A549 (cell line): ENCODE results near the gene NAA50. TPM values are rescaled to one million over a fixed set of nuclear protein-coding genes. Genes with fewer than 3 reads are reported as not detected.

ENCODE experiments used
- ATAC-seq, 2 experiments: fragments of 200-7000 bp in 1 of 2; fragments of >200 bp in 1 of 2; cut with Nextera tagmentation in 1 of 2; cut with Tn5 transposase in 1 of 2; 3 replicates each; pipeline versions ENCODE4 v1.8.0 to v1.9.1; 2018 to 2020; ENCODE audit warnings: mild to moderate bottlenecking in 1 of 2, moderate library complexity in 1 of 2
- CTCF ChIA-PET: fragments of 300-600 bp; sonication (Branson Sonifier 250); formaldehyde crosslinking; extraction: SDS; loops from one replicate; lab custom pipeline; 2021; ENCODE audit warnings: antibody characterized with exemption, inconsistent platforms; lab: Yijun Ruan, JAX
- POLR2A ChIA-PET: fragments of 350-600 bp; formaldehyde crosslinking; extraction: SDS; loops from one replicate; lab custom pipeline; 2021; ENCODE audit warnings: antibody characterized with exemption, inconsistent platforms; lab: Yijun Ruan, JAX
- DNase-seq, 2 experiments: peaks; one replicate each; pipeline versions ENCODE4 v3.0.0 to v3.0.0-alpha.2; 2011 to 2016; ENCODE audit warnings: low read depth in 1 of 2, low spot score in 1 of 2
- FAIRE-seq: peaks from 2 replicates; lab custom pipeline; 2011; peaks lifted over from hg19 to GRCh38; lab: Jason Lieb, UNC
- H3K27ac ChIP-seq, 2 experiments: fragments of >200 bp; sonication (Bioruptor Twin); formaldehyde crosslinking; 3 replicates each; pipeline ENCODE4 v1.5.1; 2016 to 2017
- H3K4me1 ChIP-seq: fragments of >200 bp; sonication (Bioruptor Twin); formaldehyde crosslinking; 3 replicates; pipeline ENCODE4 v1.6.1; 2016
- H3K4me2 ChIP-seq: fragments of >200 bp; sonication (Bioruptor Twin); formaldehyde crosslinking; 3 replicates; pipeline ENCODE4 v1.6.1; 2016
- H3K4me3 ChIP-seq: fragments of >200 bp; sonication (Bioruptor Twin); formaldehyde crosslinking; 3 replicates; pipeline ENCODE4 v1.5.1; 2016
- H3K9me3 ChIP-seq: fragments of >200 bp; sonication (Bioruptor Twin); formaldehyde crosslinking; 3 replicates; pipeline ENCODE4 v1.6.1; 2016
- BHLHE40 ChIP-seq: IDR thresholded peaks from 2 replicates; pipeline ENCODE4 v1.6.1; 2012; ENCODE audit warnings: low read depth, low read length, inconsistent platforms
- CHD2 ChIP-seq: fragments of 150-350 bp; IDR thresholded peaks from 2 replicates; pipeline ENCODE4 v1.6.1; 2014; ENCODE audit warnings: low read length; ENCODE audit not compliant: partially characterized antibody
- CTCF ChIP-seq: fragments of >200 bp; sonication (Bioruptor Twin); formaldehyde crosslinking; IDR thresholded peaks from 3 replicates; pipeline ENCODE4 v1.5.1; 2016
- E2F6 ChIP-seq: IDR thresholded peaks from 2 replicates; pipeline ENCODE4 v1.6.1; 2012; ENCODE audit warnings: low read depth, borderline replicate concordance
- EHF ChIP-seq: fragments of 250-450 bp; sonication (Bioruptor Pico); IDR thresholded peaks from 2 replicates; pipeline ENCODE4 v1.5.0; 2020; ENCODE audit warnings: mild to moderate bottlenecking
- EP300 ChIP-seq, 2 experiments: fragments of >200 bp; sonication (Bioruptor Twin); formaldehyde crosslinking; IDR thresholded peaks; 2 replicates in 1 of 2; 3 replicates in 1 of 2; pipeline ENCODE4 v1.6.1; 2016 to 2017
- FOSB ChIP-seq: fragments of 250-450 bp; sonication (Bioruptor Pico); IDR thresholded peaks from 2 replicates; pipeline ENCODE4 v1.5.0; 2020; ENCODE audit warnings: mild to moderate bottlenecking, moderate library complexity
- FOSL2 ChIP-seq, 2 experiments: fragments of 450-650 bp in 1 of 2; fragments of >200 bp in 1 of 2; sonication (Bioruptor Twin) in 1 of 2; formaldehyde crosslinking; IDR thresholded peaks; 2 replicates each; pipeline versions ENCODE4 v1.5.0 to v1.6.1; 2016 to 2020; ENCODE audit warnings: mild to moderate bottlenecking in 1 of 2, moderate library complexity in 1 of 2
- FOXS1 ChIP-seq: fragments of 250-450 bp; sonication (Bioruptor Pico); IDR thresholded peaks from 2 replicates; pipeline ENCODE4 v1.5.0; 2020; ENCODE audit warnings: mild to moderate bottlenecking, moderate library complexity
- GATA3 ChIP-seq: IDR thresholded peaks from 2 replicates; pipeline ENCODE4 v1.6.1; 2012; ENCODE audit warnings: borderline replicate concordance
- HDAC2 ChIP-seq: fragments of 200-600 bp; sonication (generic); IDR thresholded peaks from 2 replicates; pipeline ENCODE4 v1.6.1; 2016
- HEYL ChIP-seq: fragments of 250-450 bp; sonication (Bioruptor Pico); IDR thresholded peaks from 2 replicates; pipeline ENCODE4 v1.8.0; 2021; ENCODE audit warnings: mild to moderate bottlenecking, moderate library complexity
- HOXA7 ChIP-seq: fragments of 250-450 bp; sonication (Bioruptor Pico); IDR thresholded peaks from 2 replicates; pipeline ENCODE4 v1.5.0; 2020; ENCODE audit warnings: mild to moderate bottlenecking, moderate library complexity
- HOXB13 ChIP-seq: fragments of 250-450 bp; sonication (Bioruptor Pico); IDR thresholded peaks from 2 replicates; pipeline ENCODE4 v1.5.0; 2020; ENCODE audit warnings: low read depth, mild to moderate bottlenecking, moderate library complexity
- HOXB5 ChIP-seq: fragments of 250-450 bp; sonication (Bioruptor Pico); IDR thresholded peaks from 2 replicates; pipeline ENCODE4 v1.5.0; 2020; ENCODE audit warnings: mild to moderate bottlenecking, moderate library complexity
- KDM1A ChIP-seq: fragments of 200-600 bp; sonication (generic); IDR thresholded peaks from 2 replicates; pipeline ENCODE4 v1.6.1; 2016; ENCODE audit warnings: low read depth, mild to moderate bottlenecking
- KDM5A ChIP-seq: fragments of 200-600 bp; sonication (generic); IDR thresholded peaks from 2 replicates; pipeline ENCODE4 v1.6.1; 2016; ENCODE audit warnings: antibody characterized with exemption, mild to moderate bottlenecking
- MAFK ChIP-seq: fragments of 450-650 bp; IDR thresholded peaks from 2 replicates; pipeline ENCODE4 v1.6.1; 2014; ENCODE audit not compliant: partially characterized antibody
- MYC ChIP-seq: IDR thresholded peaks from 2 replicates; pipeline ENCODE4 v1.6.1; 2012; ENCODE audit warnings: mild to moderate bottlenecking, inconsistent platforms, low read length, improper control_type of control experiment, borderline replicate concordance
- PHF8 ChIP-seq: fragments of 200-600 bp; sonication (generic); IDR thresholded peaks from 2 replicates; pipeline ENCODE4 v1.6.1; 2016; ENCODE audit warnings: low read depth, mild to moderate bottlenecking, antibody characterized with exemption, moderate library complexity, borderline replicate concordance
- RARB ChIP-seq: fragments of 250-450 bp; sonication (Bioruptor Pico); IDR thresholded peaks from 2 replicates; pipeline ENCODE4 v1.8.0; 2021; ENCODE audit warnings: mild to moderate bottlenecking, moderate library complexity
- SMC3 ChIP-seq: fragments of >200 bp; sonication (Bioruptor Twin); formaldehyde crosslinking; IDR thresholded peaks from 3 replicates; pipeline ENCODE4 v1.6.1; 2018; ENCODE audit warnings: inconsistent platforms
- TFCP2L1 ChIP-seq: fragments of 250-450 bp; sonication (Bioruptor Pico); IDR thresholded peaks from 2 replicates; pipeline ENCODE4 v1.5.0; 2021; ENCODE audit warnings: mild to moderate bottlenecking
- USF2 ChIP-seq: fragments of 450-650 bp; IDR thresholded peaks from 2 replicates; pipeline ENCODE4 v1.6.1; 2014; ENCODE audit warnings: antibody characterized with exemption
- ZC3H11A ChIP-seq: fragments of 450-650 bp; IDR thresholded peaks from 2 replicates; pipeline ENCODE4 v1.6.1; 2014; ENCODE audit warnings: antibody characterized with exemption, mild to moderate bottlenecking
- ZFP36 ChIP-seq: fragments of 450-650 bp; IDR thresholded peaks from 2 replicates; pipeline ENCODE4 v1.6.1; 2014; ENCODE audit warnings: borderline replicate concordance; ENCODE audit not compliant: partially characterized antibody
- ZSCAN20 ChIP-seq: fragments of 250-450 bp; sonication (Bioruptor Pico); IDR thresholded peaks from 2 replicates; pipeline ENCODE4 v1.8.0; 2022; ENCODE audit warnings: mild to moderate bottlenecking, moderate library complexity
- WGBS: methylation state at CpG from one replicate; pipeline ENCODE4 v1.1.6; 2017; ENCODE audit errors: missing lambda C conversion rate; 5-methylcytosine and 5-hydroxymethylcytosine counted together
- polyA plus RNA-seq, 4 experiments: library from polyadenylated mRNA; depleted of rRNA in 3 of 4; stranded (reverse); fragments of >200 nt; fragmentation: RNase III in 1 of 4; extraction: RNeasy Plus Mini Kit Qiagen cat#74134 plus additional on column Dnase treatment in 1 of 4; gene quantifications; 2 replicates in 3 of 4; 3 replicates in 1 of 4; pipeline ENCODE4 v1.2.3, GENCODE V29; 2011 to 2017
- TF ChIP-seq, protein P1 (sequence below): IDR thresholded peaks from 2 replicates; pipeline ENCODE4 v1.6.1; 2012
- TF ChIP-seq, protein P2 (sequence below): fragments of >200 bp; sonication (Bioruptor Twin); formaldehyde crosslinking; IDR thresholded peaks from 3 replicates; pipeline ENCODE4 v1.6.1; 2016
- TF ChIP-seq, protein P3 (sequence below): fragments of 250-450 bp; sonication (Bioruptor Pico); IDR thresholded peaks from 2 replicates; pipeline ENCODE4 v1.5.0; 2020; ENCODE audit warnings: low read depth, mild to moderate bottlenecking, moderate library complexity

NAA50 gene
- polyA plus RNA-seq, 2 of the 4 experiments (the other 2 are of a cell fraction): 141 to 180 TPM

DNA sequence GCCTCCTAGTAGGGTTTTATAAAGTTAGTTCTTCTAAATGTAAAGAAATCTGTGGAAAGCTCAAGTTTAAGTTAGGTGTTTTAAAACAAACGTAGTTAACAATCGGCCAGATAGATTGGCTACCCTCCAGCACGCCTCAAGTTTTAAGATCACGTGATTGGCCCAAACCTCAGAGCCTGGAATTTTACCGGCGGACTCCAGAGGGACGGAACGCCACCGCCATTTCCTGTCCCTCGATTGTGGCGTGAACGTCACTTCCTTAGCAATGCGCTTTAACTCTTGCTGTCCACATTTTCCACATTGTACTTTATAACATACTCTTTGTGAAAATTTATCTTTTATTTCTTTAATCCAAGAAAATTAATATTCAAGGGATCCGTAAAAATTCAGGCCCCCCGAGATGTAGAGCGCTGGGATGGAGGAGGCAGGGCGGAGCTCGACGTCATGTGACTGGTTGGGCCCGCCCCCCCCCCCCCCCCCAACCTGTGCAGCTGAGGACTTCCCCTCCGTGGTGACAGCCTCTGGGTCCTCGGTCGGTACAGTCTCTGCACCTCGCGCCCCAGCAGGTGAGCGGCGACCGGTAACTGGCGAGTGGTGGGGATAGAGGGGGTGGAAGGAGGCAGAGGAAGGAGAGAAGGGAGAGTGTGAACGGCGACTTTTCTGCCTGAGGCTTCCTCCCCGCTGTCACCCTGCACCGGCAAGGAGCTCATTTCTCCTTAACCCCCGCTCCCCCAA, 666 bp upstream of the NAA50 start, which contains the start of gene ATP6V1A:
ATP6V1A (plus strand) TSS at position 488 of the 735 bp plus-strand sequence. CDS start 31,719 bp downstream, outside the sequence.
- peaks cover 33% of the 10 kb centered on the region for H3K4me1 ChIP-seq
- POLR2A ChIA-PET: interaction anchor here (0.5 to 4.4 kb wide), 9 partner anchors 19 to 1649 kb away, joined by 3 to 23 read pairs (median 4); partner anchors contain the start of genes CCDC191, QTRT2, SPICE1 and USF3
- no peaks in the 10 kb centered on the region for H3K9me3 ChIP-seq
- DNase-seq: peak; percentile 84 to 97
- H3K4me3 ChIP-seq: peak within 1 kb of the TSS; percentile 70
- no peak for FAIRE-seq
- CTCF ChIA-PET: interaction anchor here (1.0 to 2.2 kb wide), 5 partner anchors 10 to 166 kb away, joined by 3 to 38 read pairs (median 6); no protein-coding TSS in a partner anchor
- H3K4me2 ChIP-seq: peak within 1 kb of the TSS; percentile 86
- TF ChIP-seq GATA3 (peak; percentile 26; the same call in 1 of the 2 replicates), HEYL (0 out of 2 replicates have a peak, but pooled peaks have one; percentile 29), MYC (no peak; the same call in 1 of the 2 replicates), HOXB13 (CRISPR knock-in tag) (no peak), HOXA7 (CRISPR knock-in tag) (peak; percentile 27; the same call in 1 of the 2 replicates), FOSB (no peak; the same call in none of the 2 replicates), TFCP2L1 (CRISPR knock-in tag) (0 out of 2 replicates have a peak, but pooled peaks have one; percentile 8), HDAC2 (no peak; the same call in 1 of the 2 replicates), EP300 (IDR thresholded peaks at IDR 0.05) (no peak), CTCF (no peak), ZSCAN20 (CRISPR knock-in tag) (peak; percentile 35; the same call in 1 of the 2 replicates), FOSL2 (IDR thresholded peaks at IDR 0.05) (no peak), FOSL2 (CRISPR knock-in tag; IDR thresholded peaks at IDR 0.05) (peak; percentile 2; the same call in 1 of the 2 replicates), HOXB5 (CRISPR knock-in tag) (peak; percentile 78; the same call in 1 of the 2 replicates), KDM5A (peak; percentile 37; the same call in 1 of the 2 replicates), EHF (no peak; the same call in 1 of the 2 replicates), RARB (CRISPR knock-in tag) (peak; percentile 83), ZC3H11A (no peak), MAFK (no peak), KDM1A (no peak), CHD2 (no peak), FOXS1 (CRISPR knock-in tag) (peak; percentile 41; the same call in 1 of the 2 replicates), USF2 (peak; percentile 95), E2F6 (peak; percentile 67), SMC3 (no peak), PHF8 (peak; percentile 27; the same call in 1 of the 2 replicates), BHLHE40 (no peak), ZFP36 (no peak)
- TF ChIP-seq, protein P1, sequence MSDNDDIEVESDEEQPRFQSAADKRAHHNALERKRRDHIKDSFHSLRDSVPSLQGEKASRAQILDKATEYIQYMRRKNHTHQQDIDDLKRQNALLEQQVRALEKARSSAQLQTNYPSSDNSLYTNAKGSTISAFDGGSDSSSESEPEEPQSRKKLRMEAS: peak; percentile 61; the same call in 1 of the 2 replicates
- TF ChIP-seq, protein P2, sequence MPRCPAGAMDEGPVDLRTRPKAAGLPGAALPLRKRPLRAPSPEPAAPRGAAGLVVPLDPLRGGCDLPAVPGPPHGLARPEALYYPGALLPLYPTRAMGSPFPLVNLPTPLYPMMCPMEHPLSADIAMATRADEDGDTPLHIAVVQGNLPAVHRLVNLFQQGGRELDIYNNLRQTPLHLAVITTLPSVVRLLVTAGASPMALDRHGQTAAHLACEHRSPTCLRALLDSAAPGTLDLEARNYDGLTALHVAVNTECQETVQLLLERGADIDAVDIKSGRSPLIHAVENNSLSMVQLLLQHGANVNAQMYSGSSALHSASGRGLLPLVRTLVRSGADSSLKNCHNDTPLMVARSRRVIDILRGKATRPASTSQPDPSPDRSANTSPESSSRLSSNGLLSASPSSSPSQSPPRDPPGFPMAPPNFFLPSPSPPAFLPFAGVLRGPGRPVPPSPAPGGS: peak; percentile 10; the same call in 1 of the 3 replicates
- TF ChIP-seq, protein P3, sequence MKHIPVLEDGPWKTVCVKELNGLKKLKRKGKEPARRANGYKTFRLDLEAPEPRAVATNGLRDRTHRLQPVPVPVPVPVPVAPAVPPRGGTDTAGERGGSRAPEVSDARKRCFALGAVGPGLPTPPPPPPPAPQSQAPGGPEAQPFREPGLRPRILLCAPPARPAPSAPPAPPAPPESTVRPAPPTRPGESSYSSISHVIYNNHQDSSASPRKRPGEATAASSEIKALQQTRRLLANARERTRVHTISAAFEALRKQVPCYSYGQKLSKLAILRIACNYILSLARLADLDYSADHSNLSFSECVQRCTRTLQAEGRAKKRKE: 0 out of 2 replicates have a peak, but pooled peaks have one; percentile 42
- TF ChIP-seq, all 56 proteins: peak for 16
- peak within 1 kb of the TSS; percentile 96 to 99 for H3K27ac ChIP-seq
- WGBS: 2% methylated on average over 33 of the region's 34 CpGs
- ATAC-seq: peak; percentile 68 to 74
